Erythroblast (primary cell): ENCODE measurements around the gene PCDHGB5.

Experiments used
- GATA1 ChIP-seq: IDR thresholded peaks from 2 replicates; pipeline ENCODE4 v1.6.1; 2011; ENCODE audit warnings: low read depth, mild to moderate bottlenecking, control low read depth, low read length, moderate library complexity
- POLR2A ChIP-seq: IDR thresholded peaks from 2 replicates; pipeline ENCODE4 v1.6.1; 2011; ENCODE audit warnings: mild to moderate bottlenecking, low read length

- no peak for TF ChIP-seq POLR2A
- TF ChIP-seq GATA1 = no peak
Observed at GRCh38 chr5:141382469-141383294, 15.1 kb upstream of the PCDHGB5 start, which contains the start of gene PCDHGA7.
